ENCODE data around the gene BLTP3A. TPM values are rescaled to one million over a fixed set of nuclear protein-coding genes. Genes with fewer than 3 reads are reported as not detected.

The BLTP3A gene
- 17.2 and 18.5 TPM in 2 replicates for total RNA-seq (2021; fragmentation: NEBNext Ultra II Directional; extraction: Animal tissue kit (Norgen Biotek cat#: 25700))
- 8.5 and 11.1 TPM in 2 replicates for polyA plus RNA-seq (2011; rRNA removed)
- 11.9 TPM for polyA plus RNA-seq (2011; cell fraction: cytosol; rRNA removed)
- polyA plus RNA-seq (2011; cell fraction: nucleus; rRNA removed): 14.7 TPM
- polyA plus RNA-seq (2012, experiment 1 of 2): 7.4 to 9.7 TPM (median 9.6 TPM) in 4 replicates
- 1.3 TPM for polyA plus RNA-seq (2012, experiment 2 of 2)
- polyA plus RNA-seq (2013, experiment 1 of 2): 6.0 TPM
- polyA plus RNA-seq (2013, experiment 2 of 2): 5.6 TPM
- polyA minus RNA-seq (2011; rRNA and poly(A)+ RNA removed): 54.6 and 64.6 TPM in 2 replicates
- polyA minus RNA-seq (2011; cell fraction: cytosol; rRNA and poly(A)+ RNA removed): 22.5 TPM
- 23.0 TPM for polyA minus RNA-seq (2011; cell fraction: nucleus; rRNA and poly(A)+ RNA removed)
- long read RNA-seq, experiment 1, partial matches to known transcripts: 2 of 10 reads
- long read RNA-seq, experiment 1, other reads (novel, unspliced or antisense): 8 of 10 reads
- long read RNA-seq, experiment 2, partial matches to known transcripts: 1 of 3 reads
- long read RNA-seq, experiment 2, other reads (novel, unspliced or antisense): 2 of 3 reads

- H3K4me3 ChIP-seq (ENCODE audit: extremely low read depth in 1 of 4, insufficient read depth in 2 of 4, low read depth in 3 of 4, low read length in 4 of 4): peak within 1 kb of the TSS; percentile 81 to 87 (median 84)
- no peak within 1 kb of the TSS for H3K23ac ChIP-seq (ENCODE audit: insufficient read length)
- no peaks in the 10 kb centered on the region for H3K27me3 ChIP-seq (replicated peaks in 1 of 4; ENCODE audit: control insufficient read depth in 3 of 4, extremely low read depth in 1 of 4, insufficient read depth in 3 of 4, low read length in 3 of 4)
- peak within 1 kb of the TSS; percentile 73 to 92 for H3K4me2 ChIP-seq (ENCODE audit: insufficient read depth in 1 of 2, low read depth in 2 of 2, low read length in 2 of 2)
- H2BK5ac ChIP-seq (ENCODE audit: low read depth, low read length): peak within 1 kb of the TSS; percentile 81
- peak within 1 kb of the TSS; percentile 35; the same call in 1 of the 2 replicates for H3K27ac ChIP-seq (ENCODE audit: low read depth, low read length)
- WGBS, 2 experiments (ENCODE audit: extremely low coverage in 1 of 2, insufficient coverage in 1 of 2, insufficient read length in 1 of 2, insufficient replicate concordance in 2 of 2, low coverage in 1 of 2, low lambda C conversion rate in 2 of 2, missing lambda C conversion rate in 1 of 2): 1% methylated on average over 91 of the region's 99 CpGs; no CpG with 5 or more reads in 1 of the 2 experiments
- ChIA-PET CTCF (ENCODE audit: partially characterized antibody) (interaction anchor here (0.6 to 1.5 kb wide), 10 partner anchors 10 to 402 kb away, joined by 3 to 5 read pairs (median 3); no protein-coding TSS in a partner anchor), POLR2A (ENCODE audit: partially characterized antibody) (interaction anchor here (0.6 to 4.9 kb wide), 30 partner anchors 9 to 555 kb away, joined by 3 to 65 read pairs (median 4); partner anchors contain the start of genes ANKS1A, HMGA1, NUDT3 and SNRPC)
- peak within 1 kb of the TSS; percentile 35 for H4K8ac ChIP-seq (ENCODE audit: extremely low read depth, insufficient read depth, low read length)
- peaks cover 0 to 31% of the 10 kb centered on the region in 2 experiments; a peak in 2 of 4 replicates for H3K79me2 ChIP-seq (ENCODE audit: control insufficient read depth in 1 of 2, insufficient read depth in 2 of 2, low read length in 2 of 2)
- H2BK12ac ChIP-seq (ENCODE audit: low read depth, low read length): 0 out of 2 replicates have a peak within 1 kb of the TSS, but pooled peaks have one; percentile 17
- FAIRE-seq: no peak
- no peak within 1 kb of the TSS for H3K14ac ChIP-seq (ENCODE audit: insufficient read length)
- peak within 1 kb of the TSS; percentile 61 for H4K91ac ChIP-seq (replicated peaks; ENCODE audit: insufficient read length, low read length)
- H3K4ac ChIP-seq (replicated peaks; ENCODE audit: insufficient read length, low read depth, low read length): no peak within 1 kb of the TSS
- H2AFZ ChIP-seq (ENCODE audit: low read length): peak within 1 kb of the TSS; percentile 97
- H3K18ac ChIP-seq (ENCODE audit: extremely low read depth, low read length): peak within 1 kb of the TSS; percentile 88
- no peaks in the 10 kb centered on the region for H3K36me3 ChIP-seq (ENCODE audit: control insufficient read depth in 2 of 4, insufficient read depth in 4 of 4, low read length in 3 of 4)
- no peak within 1 kb of the TSS for H2BK20ac ChIP-seq (ENCODE audit: low read length)
- peaks cover 2% of the 10 kb centered on the region; the same call in 1 of the 2 replicates for H3K79me1 ChIP-seq (ENCODE audit: low read depth, low read length)
- H3K9me3 ChIP-seq (ENCODE audit: insufficient read depth in 2 of 2, low read depth in 1 of 2, low read length in 1 of 2): 0 out of 4 replicates have a peak, but pooled peaks cover 0 to 3% of the 10 kb centered on the region in 2 experiments
- H4K20me1 ChIP-seq (replicated peaks in 1 of 2; ENCODE audit: control insufficient read depth in 1 of 2, insufficient read depth in 2 of 2, low read length in 2 of 2): no peaks in the 10 kb centered on the region
- 0 out of 2 replicates have a peak within 1 kb of the TSS, but pooled peaks have one; percentile 24 for H2AK5ac ChIP-seq (ENCODE audit: low read depth, low read length)
- peaks cover 12% of the 10 kb centered on the region; the same call in 1 of the 2 replicates for H3K23me2 ChIP-seq (ENCODE audit: low read depth, low read length)
- peak; percentile 17 to 75 for DNase-seq (ENCODE audit: low read depth in 1 of 2, low spot score in 2 of 2)
- peak within 1 kb of the TSS; percentile 74 to 91 (median 84) for H3K9ac ChIP-seq (replicated peaks in 1 of 4; ENCODE audit: extremely low read depth in 1 of 4, low read depth in 3 of 4, low read length in 3 of 4)
- H2BK120ac ChIP-seq (replicated peaks; ENCODE audit: low read depth, low read length): peak within 1 kb of the TSS; percentile 10
- H2BK15ac ChIP-seq (ENCODE audit: low read length): no peak within 1 kb of the TSS
- H4K5ac ChIP-seq (ENCODE audit: insufficient read length, low read depth, low read length): peak within 1 kb of the TSS; percentile 57
- H3K4me1 ChIP-seq (replicated peaks in 1 of 4; ENCODE audit: control insufficient read depth in 3 of 4, insufficient read depth in 4 of 4, low read length in 3 of 4): peaks cover 0 to 2% (median under 1%) of the 10 kb centered on the region in 4 experiments; a peak in 2 of 7 replicates
- peak within 1 kb of the TSS; percentile 66 for H3K56ac ChIP-seq (replicated peaks; ENCODE audit: insufficient read length, low read depth, low read length)
- TF ChIP-seq RAD21 (IDR thresholded peaks at IDR 0.05 in 1 of 2, conservative IDR thresholded peaks at IDR 0.05 in 1 of 2; ENCODE audit: low read depth in 2 of 2, low read length in 2 of 2) (no peak; a peak in 1 of 4 replicates), EP300 (IDR thresholded peaks at IDR 0.05; ENCODE audit: borderline replicate concordance in 1 of 2, low read depth in 2 of 2, low read length in 2 of 2) (no peak), KDM1A (IDR thresholded peaks at IDR 0.05; ENCODE audit: borderline replicate concordance, low read length) (no peak), HDAC6 (IDR thresholded peaks at IDR 0.05; ENCODE audit: low read depth, low read length) (no peak), POLR2AphosphoS5 (IDR thresholded peaks at IDR 0.05; ENCODE audit: low read depth, low read length) (peak; percentile 36), SP4 (IDR thresholded peaks at IDR 0.05; ENCODE audit: low read length) (no peak), ASH2L (IDR thresholded peaks at IDR 0.05; ENCODE audit: low read length) (peak; percentile 87)
These were observed at the start of gene BLTP3A for GRCh38 chr6:34791701-34792604. BLTP3A (plus strand) TSS chr6:34792083; CDS start chr6:34792251, 168 bp downstream.

Measured in H1 (cell line).